HG03520 (cell line): ENCODE measurements around the gene SBF1.
"Not testable (repeated sequence)": the region's sequence is repeated elsewhere in the genome, so short reads cannot be mapped to it uniquely, and the experiment has no call there.

Experiments
- ATAC-seq: cut with Tn5 transposase; IDR thresholded peaks from one replicate; pipeline ENCODE4 v1.9.1; 2021; ENCODE audit warnings: mild to moderate bottlenecking, moderate library complexity; ENCODE audit not compliant: unreplicated experiment

Gene SBF1

GRCh38 chr22:50434849-50435248, 40.0 kb downstream of the SBF1 start:
- no peak for ATAC-seq

DNA sequence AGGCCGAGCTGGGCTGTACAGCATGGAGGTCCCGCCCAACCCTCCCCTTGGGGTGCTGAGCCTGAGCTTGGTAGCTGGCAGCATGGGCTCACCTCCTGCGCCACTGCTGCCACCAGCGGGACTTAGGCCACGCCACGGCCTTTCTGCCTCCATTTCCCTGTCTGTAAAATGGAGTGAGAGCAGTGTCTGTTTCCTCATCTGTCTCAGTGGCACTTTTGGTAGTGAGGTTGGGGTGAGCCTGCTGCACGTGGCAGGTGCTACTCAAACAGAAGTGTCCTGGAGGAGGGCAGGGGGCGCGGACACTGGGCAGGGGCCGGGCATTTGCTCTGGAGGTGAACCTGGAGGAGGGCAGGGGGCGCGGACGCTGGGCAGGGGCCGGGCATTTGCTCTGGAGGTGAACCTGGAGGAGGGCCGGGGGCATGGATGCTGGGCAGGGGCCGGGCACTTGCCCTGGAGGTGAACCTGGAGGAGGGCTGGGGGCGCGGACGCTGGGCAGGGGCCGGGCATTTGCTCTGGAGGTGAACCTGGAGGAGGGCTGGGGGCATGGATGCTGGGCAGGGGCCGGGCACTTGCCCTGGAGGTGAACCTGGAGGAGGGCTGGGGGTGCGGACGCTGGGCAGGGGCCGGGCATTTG, 41.8 kb downstream of the SBF1 start:
- not testable (repeated sequence) for ATAC-seq

DNA sequence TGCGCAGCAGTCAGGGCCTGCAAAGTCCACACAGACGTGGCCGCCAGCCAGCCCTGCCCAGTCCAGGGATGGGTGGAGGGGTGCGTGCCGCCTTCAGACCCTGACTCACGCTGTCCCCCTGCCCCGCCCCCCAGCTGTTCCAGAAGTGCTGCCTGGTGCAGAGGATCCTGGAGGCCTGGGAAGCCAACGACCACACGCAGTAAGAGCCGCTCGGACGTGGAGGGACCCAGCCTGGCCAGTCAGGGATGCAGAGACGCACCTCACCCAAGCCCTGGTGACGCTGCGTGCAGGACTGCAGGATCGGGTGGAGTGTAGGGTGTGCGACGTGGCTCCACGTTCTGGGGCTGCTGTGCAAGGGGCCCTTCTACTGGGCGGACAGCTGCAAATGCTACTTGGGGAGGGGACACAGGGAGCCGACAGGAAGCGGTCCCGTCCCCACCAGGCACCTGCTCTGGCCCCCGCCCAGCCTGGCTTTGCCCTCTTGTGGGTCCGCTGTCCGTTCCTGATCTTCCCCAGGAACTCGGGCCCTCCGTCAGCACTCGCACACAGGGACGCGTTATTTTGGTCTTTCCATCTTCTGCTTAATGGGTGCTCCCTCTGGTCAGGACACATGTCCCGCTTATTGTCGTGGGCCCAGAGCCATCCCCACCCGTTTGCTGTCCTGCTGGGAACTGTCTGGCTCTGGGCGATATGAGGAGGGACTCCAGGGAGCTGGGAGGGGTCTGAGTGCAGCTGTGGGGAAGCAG, 42.5 kb downstream of the SBF1 start:
- ATAC-seq, result no peak

GRCh38 chr22:50425179-50425916, 49.5 kb downstream of the SBF1 start:
- ATAC-seq, result no peak

GRCh38 chr22:50423956-50424355, 50.9 kb downstream of the SBF1 start:
- ATAC-seq, result no peak

DNA sequence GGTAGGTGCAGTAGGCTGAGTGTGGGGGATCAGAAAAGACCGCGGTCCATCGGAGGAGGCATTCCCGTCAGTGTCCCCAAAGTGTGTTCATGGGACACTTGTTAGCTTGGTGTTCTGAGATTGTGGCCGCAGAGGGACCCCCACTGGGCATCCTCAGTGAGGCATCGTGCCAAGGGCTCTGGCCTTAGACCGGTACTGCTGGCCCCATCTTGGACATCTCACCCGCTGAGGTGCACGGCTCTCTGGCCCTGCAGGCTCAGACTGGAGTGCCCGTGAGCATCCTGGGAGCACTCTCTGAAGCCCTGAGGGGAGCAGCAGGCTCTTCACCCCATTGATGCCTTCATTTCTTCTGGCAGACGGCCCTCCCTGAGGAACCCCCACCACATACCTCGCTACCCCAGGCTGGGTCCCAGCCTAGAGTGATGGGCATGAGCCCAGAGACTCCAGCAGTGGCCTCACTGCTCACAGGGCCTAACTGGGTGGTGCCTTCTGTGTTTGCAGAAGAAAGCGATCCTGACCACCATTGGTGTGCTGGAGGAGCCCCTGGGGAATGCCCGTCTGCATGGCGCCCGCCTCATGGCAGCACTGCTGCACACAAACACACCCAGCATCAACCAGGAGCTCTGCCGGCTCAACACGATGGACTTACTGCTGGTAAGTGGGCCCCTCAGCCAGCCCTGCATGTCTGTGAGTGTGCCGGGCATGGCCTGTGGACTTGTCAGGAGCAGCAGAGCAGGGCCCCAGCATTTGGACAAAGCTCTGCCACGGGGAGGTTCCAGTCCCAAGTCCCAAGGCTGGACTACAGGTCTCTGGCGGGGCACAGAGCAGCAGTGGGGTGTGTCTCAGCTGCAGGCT, 51.6 kb downstream of the SBF1 start:
- no peak for ATAC-seq

GRCh38 chr22:50422046-50422445, 52.8 kb downstream of the SBF1 start:
- no peak for ATAC-seq

DNA sequence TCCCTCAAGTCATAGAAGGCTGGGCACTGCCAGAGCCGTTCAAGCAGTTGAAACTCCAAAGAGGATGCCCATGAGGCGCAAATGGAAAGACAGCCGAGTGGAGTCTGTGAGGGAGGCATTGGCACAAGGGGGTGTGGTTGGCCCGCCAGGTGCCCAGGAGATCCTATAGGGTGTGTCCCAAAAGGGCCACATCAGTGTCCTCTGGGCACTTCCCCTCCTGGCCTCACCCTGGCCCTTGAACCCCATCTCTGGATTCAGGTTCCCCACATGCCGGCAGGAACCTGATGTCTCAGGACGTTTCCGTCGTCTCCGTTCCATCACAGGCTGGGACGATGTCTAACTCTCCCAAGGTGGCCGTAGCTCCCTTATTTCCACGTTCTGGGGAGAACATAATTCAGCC, 54.3 kb downstream of the SBF1 start:
- no peak for ATAC-seq

DNA sequence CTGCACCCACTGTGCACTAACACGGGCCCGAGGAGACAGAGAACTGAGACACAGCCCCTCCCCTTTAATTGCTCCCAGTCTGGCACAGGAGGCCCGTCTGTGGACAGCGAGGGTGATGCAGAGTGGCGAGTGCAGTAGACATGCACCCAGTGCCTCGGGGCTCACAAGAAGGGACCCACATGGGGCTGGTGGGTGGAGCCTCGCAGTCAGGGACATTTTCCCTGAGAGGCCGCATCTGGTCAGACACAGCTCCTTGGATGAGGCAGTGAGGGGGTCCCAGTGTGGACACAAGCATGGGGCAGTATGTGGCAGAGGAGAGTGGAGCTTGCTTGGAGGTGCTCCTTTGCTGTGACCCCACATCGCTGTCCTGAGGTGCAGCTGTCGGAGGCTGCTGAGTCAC, 54.8 kb downstream of the SBF1 start:
- ATAC-seq, result no peak

GRCh38 chr22:50419116-50419515, 55.7 kb downstream of the SBF1 start:
- no peak for ATAC-seq

- ATAC-seq, result no peak
These were observed 56.2 kb downstream of the SBF1 start for GRCh38 chr22:50418624-50419023.

- no peak for ATAC-seq
These were observed 57.2 kb downstream of the SBF1 start for GRCh38 chr22:50417411-50418210.

- ATAC-seq, result no peak
These were observed 57.8 kb downstream of the SBF1 start for GRCh38 chr22:50416996-50417395.

- ATAC-seq, result no peak
These were observed 59.4 kb downstream of the SBF1 start for GRCh38 chr22:50415426-50415825.

DNA sequence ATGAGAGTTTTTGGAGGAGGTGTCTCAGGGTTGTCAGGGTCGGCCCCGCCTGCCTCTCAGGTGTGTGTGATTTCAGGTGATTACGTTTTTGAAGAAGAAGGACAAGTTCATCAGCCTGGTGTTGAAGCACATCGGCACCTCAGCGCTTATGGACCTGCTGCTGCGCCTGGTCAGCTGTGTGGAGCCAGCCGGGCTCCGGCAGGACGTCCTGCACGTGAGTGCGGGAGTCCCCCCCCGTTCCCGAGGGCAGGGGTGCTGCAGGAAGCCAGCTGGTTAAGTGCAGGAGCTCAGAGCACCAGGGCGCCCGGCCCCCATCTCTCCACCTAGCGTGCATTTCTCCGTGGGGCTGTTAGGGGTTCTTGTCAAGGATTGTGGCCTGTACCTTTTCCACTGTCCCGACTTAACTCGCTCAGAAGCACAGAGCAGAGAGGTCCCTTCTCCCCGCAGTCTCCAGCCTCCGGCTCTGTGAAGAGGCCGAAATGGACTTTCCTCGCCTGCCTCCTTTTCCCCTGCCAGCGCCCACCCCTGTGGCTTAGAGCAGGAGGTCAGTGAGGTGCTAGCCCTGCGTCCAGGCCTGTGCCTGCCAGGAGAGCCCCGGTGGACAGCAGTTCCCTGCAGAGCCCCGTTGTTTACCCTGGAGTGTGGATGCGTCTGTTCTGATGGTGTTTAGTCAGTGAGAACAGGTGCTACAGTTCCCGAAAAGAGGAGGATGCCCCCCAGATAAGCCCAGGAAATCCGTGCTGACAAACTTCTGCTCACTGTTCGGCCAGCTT, 60.2 kb downstream of the SBF1 start:
- ATAC-seq, result no peak

GRCh38 chr22:50408954-50409353, 65.9 kb downstream of the SBF1 start:
- not testable (repeated sequence) for ATAC-seq

DNA sequence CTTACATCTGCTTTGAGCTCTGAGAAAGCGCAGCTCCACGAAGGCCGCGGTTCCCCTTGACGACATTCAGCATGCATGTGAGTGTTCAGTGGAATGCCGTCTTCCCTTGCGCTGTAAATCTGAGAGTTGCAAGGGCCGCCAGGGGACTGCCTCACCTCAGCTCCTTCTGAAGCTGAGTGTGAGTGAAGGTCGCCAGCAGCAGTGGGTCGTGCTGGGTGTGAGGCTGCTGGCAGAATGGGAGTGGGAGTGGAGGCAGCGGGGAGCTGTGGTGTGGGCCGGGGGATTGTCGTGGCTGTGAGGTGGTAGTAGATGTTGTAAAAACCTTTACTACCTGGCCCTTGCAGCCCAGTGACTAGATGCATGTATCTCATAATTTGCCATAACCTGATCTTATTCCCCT, 66.5 kb downstream of the SBF1 start:
- ATAC-seq, result no peak

DNA sequence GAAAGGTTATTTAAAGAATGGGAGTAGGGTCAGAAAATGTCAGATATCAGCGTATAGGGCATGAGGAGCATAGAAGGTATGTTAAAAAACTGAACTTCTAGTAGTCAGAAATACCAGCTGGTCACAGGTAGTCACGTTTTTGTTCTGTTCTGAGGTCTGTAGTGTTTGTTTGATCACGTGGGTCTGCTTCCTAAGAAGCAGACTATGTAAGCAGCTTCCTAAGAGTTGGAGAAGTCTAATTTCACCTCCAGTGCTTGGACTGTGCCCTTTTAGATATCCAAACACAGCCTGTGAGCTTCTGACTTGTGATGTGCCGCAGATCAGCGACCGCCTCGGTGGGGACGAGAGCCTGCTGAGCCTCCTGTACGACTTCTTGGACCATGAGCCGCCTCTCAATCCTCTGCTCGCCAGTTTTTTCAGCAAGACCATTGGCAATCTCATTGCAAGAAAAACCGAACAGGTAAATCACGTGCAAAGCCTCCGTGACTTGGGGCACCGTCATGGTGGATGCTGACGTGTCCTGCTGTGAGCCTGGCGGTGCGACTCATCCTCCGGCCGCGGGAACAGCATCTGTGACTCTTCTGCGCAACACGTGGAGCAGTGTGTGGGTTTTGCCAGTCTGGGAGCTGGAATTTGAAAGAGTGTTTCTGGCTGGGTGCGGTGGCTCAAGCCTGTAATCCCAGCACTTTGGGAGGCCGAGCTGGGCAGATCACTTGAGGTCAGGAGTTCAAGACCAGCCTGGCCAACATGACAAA, 68.2 kb downstream of the SBF1 start:
- ATAC-seq, result no peak

- ATAC-seq, result no peak
These were observed 71.1 kb downstream of the SBF1 start for GRCh38 chr22:50403701-50404101.
